Left ventricle myocardium inferior (tissue), 1 donor: ENCODE measurements around the gene PRKX. TPM values are rescaled to one million over a fixed set of nuclear protein-coding genes. Genes with fewer than 3 reads are reported as not detected.
"Not testable (repeated sequence)": the region's sequence is repeated elsewhere in the genome, so short reads cannot be mapped to it uniquely, and the experiment has no call there.

Experiments
- DNase-seq: peaks from one replicate; pipeline ENCODE4 v3.0.0-alpha.2; 2020
- H3K27ac ChIP-seq: fragments of 200-600 bp; replicated peaks from 2 replicates; pipeline ENCODE4 v1.8.0; 2021
- H3K27me3 ChIP-seq: fragments of 200-600 bp; 2 replicates; pipeline ENCODE4 v1.8.0; 2021; ENCODE audit warnings: low read depth
- H3K36me3 ChIP-seq: fragments of 200-600 bp; 2 replicates; pipeline ENCODE4 v1.8.0; 2021
- H3K4me1 ChIP-seq: fragments of 200-600 bp; 2 replicates; pipeline ENCODE4 v1.8.0; 2021
- H3K4me3 ChIP-seq: fragments of 200-600 bp; 2 replicates; pipeline ENCODE4 v1.8.0; 2021; ENCODE audit warnings: mild to moderate bottlenecking, moderate library complexity
- H3K9me3 ChIP-seq: fragments of 200-600 bp; replicated peaks from 2 replicates; pipeline ENCODE4 v1.8.0; 2021
- CTCF ChIP-seq: fragments of 200-600 bp; IDR thresholded peaks from 2 replicates; pipeline ENCODE4 v1.8.0; 2021; ENCODE audit warnings: antibody characterized with exemption, mild to moderate bottlenecking, borderline replicate concordance
- intact Hi-C: fragments of 100-400 bp; cut with micrococcal nuclease; formaldehyde crosslinking; loops from one replicate; pipeline ENCODE4 v1.11.0; 2022
- total RNA-seq: library from RNA; stranded (reverse); fragmentation: NEBNext Ultra II Directional; extraction: Animal tissue kit (Norgen Biotek cat#: 25700); gene quantifications from one replicate; pipeline ENCODE4 v1.2.1, GENCODE V29; 2021
- donor health status: DM: no; HTN: yes; CAD: no; lungs with severe emphysema.

The PRKX gene
- total RNA-seq, 1 donor from 2014 or later: 3.7 TPM

GRCh38 chrX:3631196-3631595 is 82.3 kb downstream of the PRKX start:
- peaks cover 5% of the 10 kb centered on the region for H3K36me3 ChIP-seq
- no peak for TF ChIP-seq CTCF
- H3K27ac ChIP-seq: no peak overlapping the region
- H3K9me3 ChIP-seq: no peaks in the 10 kb centered on the region
- no peaks in the 10 kb centered on the region for H3K27me3 ChIP-seq
- DNase-seq: no peak
- intact Hi-C loops: no loop called here
- H3K4me1 ChIP-seq: no peaks in the 10 kb centered on the region
- H3K4me3 ChIP-seq: no peak overlapping the region

DNA sequence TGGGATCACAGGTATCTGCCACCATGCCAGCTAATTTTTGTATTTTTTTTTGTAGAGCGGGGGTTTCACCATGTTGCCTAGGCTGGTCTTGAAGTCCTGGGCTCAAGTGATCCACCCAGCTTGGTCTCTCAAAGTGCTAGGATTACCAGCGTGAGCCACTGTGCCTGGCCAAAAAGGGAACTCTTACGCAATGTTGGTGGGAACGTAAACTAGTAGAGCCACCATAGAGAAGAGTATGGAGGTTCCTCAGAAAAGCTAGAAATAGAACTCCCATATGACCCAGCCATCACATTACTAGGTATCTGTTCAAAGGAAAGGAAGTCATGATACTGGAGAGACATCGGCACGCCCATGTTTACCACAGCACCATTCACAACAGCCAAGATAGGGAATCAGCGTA is 85.9 kb downstream of the PRKX start:
- DNase-seq: no peak
- TF ChIP-seq CTCF: no peak
- Histone ChIP-seq H3K36me3 (peaks cover 5% of the 10 kb centered on the region), H3K4me1 (no peaks in the 10 kb centered on the region), H3K27me3 (no peaks in the 10 kb centered on the region), H3K27ac (no peak overlapping the region), H3K9me3 (no peaks in the 10 kb centered on the region), H3K4me3 (no peak overlapping the region)
- intact Hi-C loops: no loop called here

GRCh38 chrX:3621414-3621813 is 92.0 kb downstream of the PRKX start:
- peaks cover 4% of the 10 kb centered on the region for H3K36me3 ChIP-seq
- no peak for TF ChIP-seq CTCF
- no peaks in the 10 kb centered on the region for H3K9me3 ChIP-seq
- no peak for DNase-seq
- H3K27me3 ChIP-seq: no peaks in the 10 kb centered on the region
- H3K27ac ChIP-seq: no peak overlapping the region
- no peak overlapping the region for H3K4me3 ChIP-seq
- H3K4me1 ChIP-seq: no peaks in the 10 kb centered on the region
- intact Hi-C loops: no loop called here

GRCh38 chrX:3611744-3612143 is 101.7 kb downstream of the PRKX start:
- H3K27ac ChIP-seq, H3K9me3 ChIP-seq, H3K27me3 ChIP-seq, intact Hi-C loops, H3K4me3 ChIP-seq, DNase-seq, H3K4me1 ChIP-seq, H3K36me3 ChIP-seq: not testable (repeated sequence)

- intact Hi-C loops: no loop called here
- no peak for DNase-seq
- Histone ChIP-seq H3K36me3 (no peaks in the 10 kb centered on the region), H3K4me3 (no peak overlapping the region), H3K4me1 (no peaks in the 10 kb centered on the region), H3K27me3 (no peaks in the 10 kb centered on the region), H3K9me3 (no peaks in the 10 kb centered on the region), H3K27ac (no peak overlapping the region)
- TF ChIP-seq CTCF: no peak
Observed at GRCh38 chrX:3609810-3610209, 103.6 kb downstream of the PRKX start.

DNA sequence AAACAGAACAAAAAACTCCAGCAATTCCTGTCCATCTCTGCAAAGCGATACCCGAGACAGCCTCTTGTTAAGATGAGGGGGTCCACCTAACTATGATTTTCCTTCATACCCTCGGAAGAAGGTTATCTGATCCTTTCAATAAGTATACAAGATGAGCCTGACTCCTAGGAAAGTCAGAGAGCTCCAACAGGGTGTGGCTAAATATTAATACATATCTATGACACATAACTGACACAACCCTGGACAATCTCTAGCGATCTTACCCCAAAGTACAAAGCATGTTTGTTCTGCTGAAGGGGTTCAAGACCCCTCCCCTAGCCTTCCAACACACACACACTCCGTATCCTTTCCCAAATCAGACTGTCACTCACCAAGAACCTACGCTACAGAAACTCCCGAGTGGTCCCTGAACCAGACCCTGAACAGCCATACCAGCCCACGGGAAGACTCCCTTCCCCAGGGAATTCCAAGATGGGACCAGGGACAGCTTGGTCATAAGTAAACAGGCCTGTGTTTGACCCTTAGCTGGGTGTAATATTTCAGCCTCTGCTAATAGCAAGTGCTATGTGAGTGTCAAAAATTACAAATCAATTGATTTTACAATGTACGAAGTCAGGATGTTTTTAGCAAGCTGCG is 110.3 kb downstream of the PRKX start:
- H3K27ac ChIP-seq: no peak overlapping the region
- no peaks in the 10 kb centered on the region for H3K4me1 ChIP-seq
- no peaks in the 10 kb centered on the region for H3K27me3 ChIP-seq
- no peak for TF ChIP-seq CTCF
- intact Hi-C loops: no loop called here
- no peaks in the 10 kb centered on the region for H3K9me3 ChIP-seq
- H3K4me3 ChIP-seq: no peak overlapping the region
- no peaks in the 10 kb centered on the region for H3K36me3 ChIP-seq
- DNase-seq: no peak
